ENCODE results near the gene MAP3K14.
"Not testable (repeated sequence)": the region's sequence is repeated elsewhere in the genome, so short reads cannot be mapped to it uniquely, and the experiment has no call there.

The MAP3K14 gene

GRCh38 chr17:45257115-45257514, 59.7 kb downstream of the MAP3K14 start:
- DNase-seq (ENCODE audit: low spot score): no peak

GRCh38 chr17:45256114-45256966, 60.5 kb downstream of the MAP3K14 start:
- no peak for DNase-seq (ENCODE audit: low spot score)

- DNase-seq (ENCODE audit: low spot score): no peak
These were observed 61.5 kb downstream of the MAP3K14 start for GRCh38 chr17:45255358-45255757.

GRCh38 chr17:45253879-45254278, 62.9 kb downstream of the MAP3K14 start:
- DNase-seq (ENCODE audit: low spot score): no peak

GRCh38 chr17:45253237-45253636, 63.6 kb downstream of the MAP3K14 start:
- not testable (repeated sequence) for DNase-seq (ENCODE audit: low spot score)

GRCh38 chr17:45251931-45252330, 64.9 kb downstream of the MAP3K14 start:
- DNase-seq (ENCODE audit: low spot score): no peak

GRCh38 chr17:45248132-45248957, 68.5 kb downstream of the MAP3K14 start:
- peak; percentile 85 for DNase-seq (ENCODE audit: low spot score)

- DNase-seq (ENCODE audit: low spot score): peak; percentile 97
These were observed 69.2 kb downstream of the MAP3K14 start for GRCh38 chr17:45247429-45248131.

- DNase-seq (ENCODE audit: low spot score): peak; percentile 17
These were observed 69.9 kb downstream of the MAP3K14 start for GRCh38 chr17:45246861-45247428.

- DNase-seq (ENCODE audit: low spot score): no peak
These were observed 70.5 kb downstream of the MAP3K14 start for GRCh38 chr17:45246338-45246737.

- DNase-seq (ENCODE audit: low spot score): no peak
These were observed 71.8 kb downstream of the MAP3K14 start for GRCh38 chr17:45244725-45245656.

GRCh38 chr17:45243750-45244149, 73.1 kb downstream of the MAP3K14 start:
- no peak for DNase-seq (ENCODE audit: low spot score)

- no peak for DNase-seq (ENCODE audit: low spot score)
These were observed 74.8 kb downstream of the MAP3K14 start for GRCh38 chr17:45242029-45242414.

GRCh38 chr17:45241328-45242028, 75.3 kb downstream of the MAP3K14 start:
- DNase-seq (ENCODE audit: low spot score): no peak

GRCh38 chr17:45240905-45241327, 75.9 kb downstream of the MAP3K14 start:
- DNase-seq (ENCODE audit: low spot score): no peak

GRCh38 chr17:45238155-45238774, 78.6 kb downstream of the MAP3K14 start:
- no peak for DNase-seq (ENCODE audit: low spot score)

- no peak for DNase-seq (ENCODE audit: low spot score)
These were observed 79.1 kb downstream of the MAP3K14 start for GRCh38 chr17:45237686-45238085.

- no peak for DNase-seq (ENCODE audit: low spot score)
These were observed 80.6 kb downstream of the MAP3K14 start for GRCh38 chr17:45236282-45236606.

- DNase-seq (ENCODE audit: low spot score): peak; percentile 78
These were observed 81.2 kb downstream of the MAP3K14 start for GRCh38 chr17:45235416-45236281.

Data from CD4-positive, alpha-beta T cell treated with Interleukin-6 at 100 ng/mL for 8 hours (primary cell).